GM10847 (cell line): ENCODE results near the gene LCA5L.
A peak's percentile ranks its signal among the peaks of the same experiment; 100 is the strongest.

Experiments
- POLR2A ChIP-seq: IDR thresholded peaks from 2 replicates; pipeline ENCODE4 v1.6.1; 2011; ENCODE audit not compliant: insufficient read length; ENCODE audit errors: extremely low read depth

The LCA5L gene

DNA sequence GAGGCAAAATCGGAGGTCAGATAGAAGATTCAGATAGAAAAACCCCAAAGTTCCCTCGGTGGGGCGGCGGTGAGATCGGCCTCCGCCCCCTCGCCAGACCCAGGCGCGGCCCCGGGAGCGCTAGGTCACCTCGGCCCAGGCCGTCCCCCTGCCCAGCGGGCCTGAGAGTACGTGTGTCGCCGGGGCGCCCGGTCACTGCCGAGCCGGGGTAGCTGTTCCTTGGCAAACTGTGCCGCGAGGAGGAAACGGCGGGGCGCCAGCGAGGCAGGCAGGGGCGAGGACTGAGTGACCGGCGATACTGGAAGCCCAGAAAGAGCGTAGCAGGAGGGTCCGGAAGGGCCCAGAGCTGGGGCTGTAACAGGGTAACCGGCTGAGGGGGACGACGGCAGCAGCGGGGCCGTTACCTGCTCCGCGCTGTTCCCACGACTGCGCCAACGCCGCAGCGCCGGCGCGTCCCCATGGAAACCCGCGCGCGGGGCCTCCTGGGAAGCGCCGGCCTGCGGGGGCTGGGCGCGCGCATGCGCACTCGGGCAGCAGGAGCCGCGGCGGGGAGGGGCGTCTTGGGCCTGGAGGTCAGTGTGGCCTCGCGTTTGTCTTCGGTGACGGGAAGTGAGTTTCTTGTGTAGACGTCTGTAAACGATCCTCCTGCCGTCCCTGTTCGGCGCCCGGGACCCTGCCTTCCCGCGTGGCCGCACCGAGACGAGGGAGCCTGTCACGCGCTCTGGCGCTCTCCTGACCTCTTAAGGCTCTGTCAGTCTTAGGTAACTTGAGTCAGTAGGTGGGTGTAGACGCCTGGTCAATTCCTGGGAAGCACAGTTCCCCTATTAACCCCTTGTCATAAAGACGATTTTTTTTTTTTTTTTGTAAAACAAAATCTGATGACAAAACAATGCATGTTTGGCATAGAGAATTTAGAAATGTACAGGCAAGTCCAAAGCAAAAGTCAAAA is at the start of gene LCA5L:
Gene LCA5L, minus strand, starts transcription at position 458 of the 949 bp plus-strand sequence. CDS start 17,285 bp downstream, outside the sequence.
- TF ChIP-seq POLR2A = peak; percentile 64

DNA sequence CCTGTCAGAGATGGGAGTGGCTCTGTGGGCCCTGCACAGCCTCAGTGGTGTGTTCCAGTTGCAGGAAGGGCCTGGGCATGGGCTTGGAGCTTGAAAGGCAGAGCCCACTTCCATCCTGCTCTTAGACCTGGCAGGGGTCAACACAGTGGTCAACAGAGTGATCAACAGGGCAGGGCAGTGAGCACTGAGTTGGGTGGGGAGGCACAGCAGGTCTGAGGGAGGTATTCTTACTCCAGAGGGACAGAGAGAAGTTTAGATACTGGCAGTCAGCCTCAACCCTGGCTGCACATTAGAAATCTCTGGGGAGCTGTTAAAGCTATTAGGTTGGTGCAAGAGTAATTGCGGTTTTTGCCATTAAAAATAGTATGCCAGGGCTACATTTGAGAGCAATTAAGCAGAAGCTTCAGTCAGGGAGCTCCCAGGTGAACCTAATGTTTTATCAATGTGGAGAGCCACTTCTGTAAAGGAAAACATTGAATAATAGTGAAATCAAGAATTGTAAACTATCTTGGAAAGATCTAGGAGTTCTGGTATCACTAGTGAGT is 43.9 kb upstream of the LCA5L start:
- TF ChIP-seq POLR2A = no peak

GRCh38 chr21:39484711-39485276 is 39.2 kb upstream of the LCA5L start:
- no peak for TF ChIP-seq POLR2A

DNA sequence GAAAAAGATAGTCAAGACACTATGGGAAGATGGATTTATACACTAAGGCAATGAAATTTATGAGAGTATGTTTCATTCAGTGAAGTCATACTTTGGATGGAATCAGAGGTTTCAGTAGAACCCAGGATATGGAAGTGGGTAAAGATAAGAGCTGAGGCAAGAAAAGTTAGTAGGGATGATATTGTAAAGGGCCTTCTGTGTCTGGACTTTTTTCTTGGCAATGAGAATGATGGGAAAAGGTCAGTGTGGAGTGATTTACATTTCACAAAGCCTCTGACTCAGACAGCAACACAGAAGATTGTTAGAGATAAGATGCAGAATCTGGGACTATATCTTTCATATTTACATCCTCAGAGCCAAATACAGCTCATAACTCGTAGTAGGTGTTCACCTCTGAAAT is 38.3 kb upstream of the LCA5L start:
- TF ChIP-seq POLR2A = no peak

GRCh38 chr21:39481886-39482285 is 36.3 kb upstream of the LCA5L start:
- TF ChIP-seq POLR2A = no peak

DNA sequence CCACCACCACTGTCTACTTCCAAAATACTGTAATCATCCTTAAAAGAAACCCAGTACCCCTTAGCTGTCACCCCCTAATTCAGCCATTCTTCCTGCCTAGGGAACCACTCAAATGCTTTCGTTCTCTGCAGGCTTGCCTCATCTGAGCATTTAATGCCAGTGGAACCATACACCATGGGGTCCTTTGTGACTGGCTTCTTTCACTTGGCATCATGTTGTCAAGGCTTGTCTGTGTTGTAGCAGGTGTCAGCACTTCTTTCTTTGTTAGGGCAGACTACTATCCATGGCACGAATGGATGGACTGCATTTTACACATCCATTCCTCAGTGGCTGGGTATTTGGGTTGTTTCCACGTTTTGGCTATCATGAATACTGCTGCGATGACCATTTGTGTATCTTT is 34.7 kb upstream of the LCA5L start:
- TF ChIP-seq POLR2A = no peak

DNA sequence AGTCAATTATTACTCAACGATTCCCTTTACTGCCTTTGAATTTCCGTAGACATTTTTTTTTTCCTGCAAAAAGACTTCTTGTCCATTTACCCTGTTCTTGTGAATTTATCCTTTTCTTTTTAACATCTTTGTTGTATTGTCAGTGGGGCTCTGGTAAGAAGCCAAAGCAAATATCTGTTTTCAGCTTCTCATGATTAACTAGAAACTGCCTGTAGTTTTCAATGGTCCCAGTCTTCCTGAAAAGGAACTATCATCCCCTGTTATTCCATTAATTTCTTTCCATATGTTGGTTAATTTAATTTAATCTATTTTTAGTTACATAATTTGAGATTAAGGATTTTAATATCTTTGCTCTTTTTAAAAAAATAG is 34.2 kb upstream of the LCA5L start:
- no peak for TF ChIP-seq POLR2A

GRCh38 chr21:39479164-39479813 is 33.7 kb upstream of the LCA5L start:
- TF ChIP-seq POLR2A = no peak

DNA sequence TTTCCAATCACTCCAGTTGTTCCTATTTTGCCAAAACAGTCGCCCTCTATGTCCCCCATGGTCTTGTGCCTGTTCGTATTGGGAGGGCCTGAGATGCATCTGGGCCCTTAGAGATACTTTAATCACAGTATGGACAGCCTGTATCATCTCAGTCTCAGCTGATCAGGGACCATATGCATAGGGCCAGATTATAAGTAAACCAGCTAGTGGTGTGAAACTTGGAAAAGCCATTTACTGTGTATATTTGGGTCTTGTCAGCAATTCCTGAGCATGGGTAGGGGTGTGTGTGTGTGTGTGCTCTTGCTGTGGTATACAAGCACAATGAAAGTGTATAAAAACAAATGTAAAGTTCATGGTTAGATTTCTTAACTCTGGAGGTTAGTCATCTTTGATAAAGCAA is 29.0 kb upstream of the LCA5L start:
- no peak for TF ChIP-seq POLR2A

DNA sequence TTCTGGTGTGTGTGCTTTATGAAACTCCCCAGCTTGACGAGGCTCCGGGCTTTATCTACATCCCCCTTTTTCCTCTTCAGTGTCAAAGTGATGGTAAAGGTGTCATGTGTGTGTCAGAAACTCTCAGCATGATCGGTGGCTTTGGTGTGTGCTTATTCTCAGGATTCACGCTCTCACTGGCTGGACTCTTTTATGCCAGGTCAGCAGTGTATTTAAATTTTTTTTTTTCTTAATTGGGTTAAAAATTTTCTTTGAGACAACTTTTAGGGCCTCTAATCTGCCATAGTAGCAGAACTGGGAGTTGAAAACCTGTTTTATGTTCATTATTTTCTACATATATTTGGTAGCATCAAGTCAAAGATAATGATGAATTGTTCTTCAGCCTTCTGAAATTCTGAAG is 27.2 kb upstream of the LCA5L start:
- no peak for TF ChIP-seq POLR2A

GRCh38 chr21:39471598-39471997 is 26.0 kb upstream of the LCA5L start:
- no peak for TF ChIP-seq POLR2A

DNA sequence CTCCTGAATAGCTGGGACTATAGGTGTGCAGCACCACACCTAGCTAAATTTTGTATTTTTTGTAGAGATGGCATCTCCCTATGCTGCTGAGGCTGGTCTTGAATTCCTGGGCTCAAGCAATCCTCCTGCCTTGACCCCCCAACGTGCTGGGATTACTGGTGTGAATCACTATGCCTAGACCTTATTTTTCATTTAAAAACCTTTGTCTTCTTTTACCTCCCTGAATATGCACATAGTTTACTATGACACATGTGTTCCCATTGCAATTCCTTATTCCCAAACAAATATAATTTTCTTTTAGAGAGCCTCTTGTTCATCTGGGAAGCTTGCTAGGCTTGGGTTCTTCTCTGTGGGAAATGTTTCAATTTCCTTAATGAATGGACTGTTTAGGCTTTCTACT is 23.0 kb upstream of the LCA5L start:
- TF ChIP-seq POLR2A = no peak

DNA sequence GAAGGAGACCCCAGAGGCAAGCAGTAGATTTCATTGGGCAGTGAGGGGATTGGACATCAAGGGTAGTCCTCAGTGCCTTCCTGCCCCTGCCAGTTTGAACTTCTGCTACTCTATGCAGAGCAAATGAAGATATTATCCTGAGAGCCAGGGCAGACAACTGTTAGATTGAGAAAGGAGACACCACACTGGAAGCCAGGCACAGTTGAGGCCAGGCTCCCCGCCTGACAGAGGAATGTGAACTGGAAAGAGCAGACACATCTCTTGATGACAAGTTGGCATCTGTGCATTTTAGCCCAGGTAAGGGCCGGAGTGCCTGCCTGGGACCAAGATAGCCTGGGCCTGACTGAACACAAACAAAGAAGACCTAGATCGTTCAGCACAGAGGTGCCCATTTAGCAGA is 22.2 kb upstream of the LCA5L start:
- TF ChIP-seq POLR2A = no peak

GRCh38 chr21:39466584-39466983 is 21.0 kb upstream of the LCA5L start:
- no peak for TF ChIP-seq POLR2A

GRCh38 chr21:39463308-39463707 is 17.7 kb upstream of the LCA5L start:
- TF ChIP-seq POLR2A = no peak

DNA sequence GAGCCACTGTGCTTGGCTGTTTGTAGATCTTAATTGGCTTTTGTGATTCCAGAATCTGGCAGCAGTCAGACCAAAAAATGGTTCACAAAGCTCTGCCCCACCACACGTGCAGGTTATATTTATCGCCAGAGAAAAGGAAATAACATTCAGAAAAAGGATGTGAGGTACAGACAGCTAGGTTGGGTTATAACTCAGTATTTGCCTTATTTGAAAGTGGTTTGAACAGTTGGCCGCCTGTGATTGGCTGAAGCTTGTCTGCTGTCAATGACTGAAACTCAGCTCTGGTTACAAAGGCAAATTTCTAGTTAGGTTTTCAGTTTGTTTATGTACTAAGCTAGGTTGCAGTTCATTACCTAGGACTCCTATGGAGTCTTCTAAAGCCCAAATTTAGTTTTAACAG is 15.8 kb upstream of the LCA5L start:
- no peak for TF ChIP-seq POLR2A

DNA sequence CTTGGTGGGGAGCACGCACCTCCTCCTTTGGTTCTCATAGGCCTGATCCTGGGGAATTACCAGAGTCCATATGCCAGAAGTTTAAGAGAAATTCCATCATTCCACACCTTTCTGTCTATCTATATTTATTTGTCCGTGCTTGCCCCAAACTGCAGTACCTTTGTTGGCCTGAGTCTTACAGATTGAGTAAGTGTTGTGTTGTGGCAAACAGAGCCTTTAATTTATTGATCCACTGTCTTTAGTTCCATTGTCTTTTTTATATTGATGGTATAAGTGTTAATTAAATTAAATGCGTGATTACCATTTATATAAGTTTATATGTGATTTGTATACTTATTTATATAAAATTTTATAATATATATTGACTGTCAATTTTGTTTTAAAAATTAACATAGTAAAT is 11.1 kb upstream of the LCA5L start:
- no peak for TF ChIP-seq POLR2A
